K562 (cell line): ENCODE results near the gene ARHGAP22. TPM values are rescaled to one million over a fixed set of nuclear protein-coding genes. Genes with fewer than 3 reads are reported as not detected.

Source experiments
- ATAC-seq: fragments of 200-7000 bp; cut with Tn5 transposase; 3 replicates; pipeline ENCODE4 v1.9.1; 2020; ENCODE audit warnings: moderate library complexity
- BruUV-seq: library from RNA; stranded (reverse); fragments of 400-500 nt; replicated peaks from 2 replicates; lab custom pipeline; 2021; lab: Mats Ljungman, UMichigan
- CTCF ChIA-PET: fragments of 300-600 bp; formaldehyde crosslinking; extraction: SDS; loops from one replicate; lab custom pipeline; 2021; ENCODE audit warnings: low intra/inter-chr PET ratio; lab: Yijun Ruan, JAX
- POLR2A ChIA-PET: fragments of 300-600, 350-650 bp; sonication (Branson Sonifier 250); formaldehyde crosslinking; extraction: SDS; loops from one replicate; lab custom pipeline; 2021; ENCODE audit warnings: antibody characterized with exemption, inconsistent platforms; lab: Yijun Ruan, JAX
- DNase-seq, 4 experiments: peaks; one replicate each; pipeline versions ENCODE4 v3.0.0 to v3.0.0-alpha.2; 2011 to 2018; ENCODE audit warnings: low spot score in 3 of 4, mixed read lengths in 3 of 4; ENCODE audit errors: extremely low read depth in 1 of 4
- FAIRE-seq: peaks from 2 replicates; lab custom pipeline; 2011; peaks lifted over from hg19 to GRCh38; lab: Jason Lieb, UNC
- H2AFZ ChIP-seq: 2 replicates; pipeline ENCODE4 v1.6.0; 2011; ENCODE audit warnings: low read depth, low read length, control low read depth, inconsistent platforms
- H3K27ac ChIP-seq: fragments of 200-600 bp; 3 replicates; pipeline ENCODE4 v1.8.0; 2011; ENCODE audit warnings: low read depth, mild to moderate bottlenecking, control low read depth, inconsistent platforms, low read length, moderate library complexity, mixed read lengths; ENCODE audit errors: extremely low read depth
- H3K27me3 ChIP-seq, 2 experiments: fragments of 300-600 bp in 1 of 2; 2 replicates in 1 of 2; 3 replicates in 1 of 2; pipeline versions ENCODE4 v1.6.0 to v1.8.0; 2011; ENCODE audit warnings: inconsistent platforms in 2 of 2, low read length in 2 of 2, mild to moderate bottlenecking in 1 of 2, mixed read lengths in 1 of 2, moderate library complexity in 1 of 2; ENCODE audit not compliant: control insufficient read depth in 2 of 2, insufficient read depth in 2 of 2
- H3K36me3 ChIP-seq: fragments of 300-600 bp; 3 replicates; pipeline ENCODE4 v1.8.0; 2011; ENCODE audit warnings: mild to moderate bottlenecking, low read length, inconsistent platforms; ENCODE audit not compliant: control insufficient read depth, insufficient read depth
- H3K4me1 ChIP-seq, 2 experiments: fragments of 200-600 bp in 1 of 2; replicated peaks in 1 of 2; 2 replicates in 1 of 2; 3 replicates in 1 of 2; pipeline versions ENCODE4 v1.5.1 to v1.8.0; 2011; ENCODE audit warnings: inconsistent platforms in 2 of 2, low read length in 2 of 2, mild to moderate bottlenecking in 1 of 2, mixed read lengths in 1 of 2, moderate library complexity in 1 of 2; ENCODE audit not compliant: control insufficient read depth in 2 of 2, insufficient read depth in 2 of 2
- H3K4me2 ChIP-seq: 2 replicates; pipeline ENCODE4 v1.6.1; 2011; ENCODE audit warnings: low read length, control low read depth, inconsistent platforms, mixed read lengths; ENCODE audit not compliant: insufficient read depth
- H3K4me3 ChIP-seq: fragments of 200-600 bp; sonication (generic), shearing (Covaris generic); 2 replicates; pipeline ENCODE4 v1.5.1; 2016; ENCODE audit warnings: control low read depth, inconsistent platforms
- H3K79me2 ChIP-seq: fragments of 200-600 bp; 3 replicates; pipeline ENCODE4 v1.8.0; 2011; ENCODE audit warnings: low read length, inconsistent platforms; ENCODE audit not compliant: control insufficient read depth, insufficient read depth
- H3K9ac ChIP-seq, 2 experiments: 2 replicates each; pipeline versions ENCODE4 v1.6.0 to v1.6.1; 2011; ENCODE audit warnings: low read depth in 2 of 2, low read length in 2 of 2, control low read depth in 1 of 2, inconsistent platforms in 1 of 2, mild to moderate bottlenecking in 1 of 2, mixed read lengths in 1 of 2; ENCODE audit not compliant: insufficient read depth in 1 of 2
- H3K9me1 ChIP-seq: one replicate; pipeline ENCODE4 v1.6.0; 2011; ENCODE audit warnings: inconsistent platforms, mild to moderate bottlenecking, low read length, moderate library complexity; ENCODE audit not compliant: control insufficient read depth, insufficient read depth
- H3K9me3 ChIP-seq: replicated peaks from 2 replicates; pipeline ENCODE4 v1.5.1; 2011; ENCODE audit warnings: low read depth, low read length, inconsistent platforms; ENCODE audit not compliant: control insufficient read depth, insufficient read depth
- H4K20me1 ChIP-seq: replicated peaks from 2 replicates; pipeline ENCODE4 v1.6.1; 2011; ENCODE audit warnings: low read length, inconsistent platforms, mixed read lengths; ENCODE audit not compliant: control insufficient read depth, insufficient read depth
- CTBP1 ChIP-seq: fragments of 450-650 bp; IDR thresholded peaks from 2 replicates; pipeline ENCODE4 v1.6.1; 2016; ENCODE audit warnings: borderline replicate concordance
- GABPB2 ChIP-seq: fragments of 250-450 bp; sonication (Bioruptor Pico); conservative IDR thresholded peaks from 2 replicates; pipeline ENCODE4 v1.5.1; 2021; ENCODE audit warnings: mild to moderate bottlenecking
- PHF21A ChIP-seq: fragments of 450-650 bp; IDR thresholded peaks from 2 replicates; pipeline ENCODE4 v1.6.1; 2017; ENCODE audit warnings: low read depth, borderline replicate concordance
- ZBTB1 ChIP-seq: sonication (generic); formaldehyde crosslinking; IDR thresholded peaks from 2 replicates; pipeline ENCODE4 v1.8.1; 2023; ENCODE audit warnings: missing genetic modification reagents, low read depth, mild to moderate bottlenecking, borderline replicate concordance
- ZNF143 ChIP-seq: sonication (generic); formaldehyde crosslinking; IDR thresholded peaks from 2 replicates; pipeline ENCODE4 v1.9.0; 2022; ENCODE audit warnings: mild to moderate bottlenecking, missing genetic modification reagents
- ZNF444 ChIP-seq: fragments of 250-450 bp; sonication (Bioruptor Pico); IDR thresholded peaks from 2 replicates; pipeline ENCODE4 v1.4.0; 2020; ENCODE audit warnings: mild to moderate bottlenecking, moderate library complexity
- WGBS: fragments of 100-300 bp; shearing (Covaris generic); methylation state at CpG from one replicate; pipeline ENCODE4 v1.1.6; 2016; ENCODE audit warnings: low coverage, mixed read lengths; ENCODE audit not compliant: insufficient coverage; ENCODE audit errors: missing lambda C conversion rate; 5-methylcytosine and 5-hydroxymethylcytosine counted together
- in situ Hi-C: fragments of 300-500 bp; cut with MboI; formaldehyde crosslinking; loops from 4 replicates; pipeline ENCODE4 v1.15.0; 2018; ENCODE audit warnings: inconsistent platforms, mixed read lengths
- intact Hi-C: fragments of 100-400 bp; cut with micrococcal nuclease; formaldehyde crosslinking; loops from 2 replicates; pipeline ENCODE4 v1.14.2; 2022
- polyA plus RNA-seq, 8 experiments: library from polyadenylated mRNA; depleted of rRNA in 4 of 8; stranded (reverse) in 5 of 8; unstranded in 3 of 8; fragments of >200 nt; fragmentation: Nextera tagmentation in 2 of 8; fragmentation: Illumina TruSeq in 1 of 8; extraction: Ambion mirVana in 2 of 8; extraction: Trizol in 1 of 8; gene quantifications; 2 replicates each; pipeline versions ENCODE4 v1.2.1 to v1.2.3, GENCODE V29; 2011 to 2014; ENCODE audit warnings: inconsistent platforms in 1 of 8, missing spikeins in 1 of 8
- total RNA-seq, 7 experiments: library from RNA; depleted of rRNA in 6 of 7; stranded (reverse); fragments of >200 nt in 6 of 7; fragmentation: Illumina TruSeq in 2 of 7; extraction: Trizol in 2 of 7; gene quantifications; 2 replicates each; pipeline versions ENCODE4 v1.2.1 to v1.2.3, GENCODE V29; 2011 to 2021; ENCODE audit warnings: low replicate concordance in 1 of 7
- TF ChIP-seq, protein P1 (sequence below): fragments of 250-450 bp; sonication (Bioruptor Pico); IDR thresholded peaks from 2 replicates; pipeline ENCODE4 v1.9.0; 2021; ENCODE audit warnings: mild to moderate bottlenecking, inconsistent platforms
- TF ChIP-seq, protein P2 (sequence below): fragments of 450-650 bp; formaldehyde crosslinking; IDR thresholded peaks from 2 replicates; pipeline ENCODE4 v1.4.0; 2022; ENCODE audit warnings: missing genetic modification characterization
- TF ChIP-seq, protein P3 (sequence below): fragments of 250-450 bp; sonication (Bioruptor Pico); IDR thresholded peaks from 2 replicates; pipeline ENCODE4 v1.4.0; 2020
- TF ChIP-seq, protein P4 (sequence below), 2 experiments: fragments of 150-350 bp in 1 of 2; IDR thresholded peaks; 2 replicates each; pipeline ENCODE4 v1.6.1; 2012 to 2016; ENCODE audit warnings: low read depth in 2 of 2, low read length in 2 of 2, mild to moderate bottlenecking in 1 of 2, moderate library complexity in 1 of 2

The ARHGAP22 gene
- total and polyA plus RNA-seq, 9 of the 15 experiments (the other 6 are each of a cell fraction or from before 2014, with no cell fraction given) = 1.3 to 28.1 (median 12.7) TPM

DNA sequence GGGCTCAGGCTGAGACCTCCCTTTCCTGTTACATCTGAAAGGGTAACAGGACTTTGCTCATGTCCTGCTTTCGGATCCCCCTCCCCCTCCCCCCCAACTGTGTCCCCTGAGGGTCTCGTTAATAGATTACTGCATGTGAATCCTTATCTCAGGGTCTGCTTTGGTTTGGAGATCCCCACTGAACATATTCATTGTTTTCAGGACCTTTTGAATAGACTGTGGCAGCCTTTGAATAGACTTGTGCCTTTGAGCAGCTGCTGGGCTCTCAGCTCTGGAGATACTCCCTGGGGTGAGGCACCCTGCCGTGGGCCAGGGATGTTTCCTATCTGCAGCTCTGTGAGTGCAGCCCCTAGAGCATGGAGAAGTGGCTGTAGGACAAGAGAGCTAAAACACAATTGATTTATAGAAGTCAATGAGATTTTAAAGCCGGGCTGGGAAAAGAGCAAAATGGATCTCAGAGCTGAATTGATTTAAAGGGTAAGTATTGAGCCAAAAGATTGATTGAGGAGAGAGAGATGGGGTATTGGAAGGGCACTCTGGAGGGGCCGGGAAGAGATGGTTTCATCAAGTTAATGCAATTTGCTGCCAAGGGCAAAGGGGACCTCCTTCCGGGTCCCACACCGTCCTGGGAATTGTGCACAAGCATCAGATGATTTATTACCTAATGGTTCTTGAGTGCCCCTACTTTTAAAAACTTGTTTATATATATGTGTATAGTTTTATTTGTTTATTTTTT, 9.9 kb downstream of the ARHGAP22 start (continued):
- TF ChIP-seq, protein P1, sequence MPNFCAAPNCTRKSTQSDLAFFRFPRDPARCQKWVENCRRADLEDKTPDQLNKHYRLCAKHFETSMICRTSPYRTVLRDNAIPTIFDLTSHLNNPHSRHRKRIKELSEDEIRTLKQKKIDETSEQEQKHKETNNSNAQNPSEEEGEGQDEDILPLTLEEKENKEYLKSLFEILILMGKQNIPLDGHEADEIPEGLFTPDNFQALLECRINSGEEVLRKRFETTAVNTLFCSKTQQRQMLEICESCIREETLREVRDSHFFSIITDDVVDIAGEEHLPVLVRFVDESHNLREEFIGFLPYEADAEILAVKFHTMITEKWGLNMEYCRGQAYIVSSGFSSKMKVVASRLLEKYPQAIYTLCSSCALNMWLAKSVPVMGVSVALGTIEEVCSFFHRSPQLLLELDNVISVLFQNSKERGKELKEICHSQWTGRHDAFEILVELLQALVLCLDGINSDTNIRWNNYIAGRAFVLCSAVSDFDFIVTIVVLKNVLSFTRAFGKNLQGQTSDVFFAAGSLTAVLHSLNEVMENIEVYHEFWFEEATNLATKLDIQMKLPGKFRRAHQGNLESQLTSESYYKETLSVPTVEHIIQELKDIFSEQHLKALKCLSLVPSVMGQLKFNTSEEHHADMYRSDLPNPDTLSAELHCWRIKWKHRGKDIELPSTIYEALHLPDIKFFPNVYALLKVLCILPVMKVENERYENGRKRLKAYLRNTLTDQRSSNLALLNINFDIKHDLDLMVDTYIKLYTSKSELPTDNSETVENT = no peak
- no peak for TF ChIP-seq ZNF444 (CRISPR knock-in tag)
- TF ChIP-seq GABPB2 (CRISPR knock-in tag) = no peak

DNA sequence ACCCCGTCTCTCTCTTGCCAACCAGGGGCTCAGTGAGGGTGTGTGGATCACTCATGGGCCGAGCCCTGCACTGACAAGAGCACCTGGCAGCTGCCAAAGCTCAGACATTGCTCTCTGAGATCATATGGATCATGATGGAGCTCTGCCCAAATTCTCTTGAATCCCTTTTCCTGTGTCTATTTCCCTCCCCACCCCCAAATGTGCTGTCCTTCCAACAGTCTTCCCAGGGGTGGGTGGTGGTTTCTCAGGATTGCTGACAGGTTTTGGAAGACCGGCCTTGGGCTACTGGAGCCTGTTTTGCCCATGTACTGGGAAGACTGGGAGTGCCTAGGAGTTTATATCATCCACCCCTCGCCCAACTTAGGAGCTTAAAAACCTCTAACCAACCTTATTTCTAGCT, 10.5 kb downstream of the ARHGAP22 start:
- WGBS = 3% methylated on average over 4 of the region's 4 CpGs
- in situ Hi-C loops (no loop called here), intact Hi-C loops (no loop called here)
- no peak overlapping the region for H3K4me3 ChIP-seq
- no peaks in the 10 kb centered on the region for H3K9me1 ChIP-seq
- no peaks in the 10 kb centered on the region for H3K36me3 ChIP-seq
- H4K20me1 ChIP-seq = peaks cover 5% of the 10 kb centered on the region
- peaks cover 49 to 65% of the 10 kb centered on the region in 2 experiments for H3K27me3 ChIP-seq
- H3K4me1 ChIP-seq = no peaks in the 10 kb centered on the region
- no peaks in the 10 kb centered on the region for H3K79me2 ChIP-seq
- H3K27ac ChIP-seq = no peak overlapping the region
- ATAC-seq (no peak), FAIRE-seq (no peak), DNase-seq (no peak)
- CTCF ChIA-PET = no interaction called here
- no peaks in the 10 kb centered on the region for H3K9me3 ChIP-seq
- no TSS peak for BruUV-seq
- H3K9ac ChIP-seq = no peak overlapping the region
- H2AFZ ChIP-seq = no peak overlapping the region
- H3K4me2 ChIP-seq = no peak overlapping the region
- POLR2A ChIA-PET = interaction anchor here (0.6 to 2.6 kb wide), 3 partner anchors 10 to 79 kb away, joined by 3 to 6 read pairs (median 4); no protein-coding TSS in a partner anchor
- TF ChIP-seq PHF21A = no peak
- no peak for TF ChIP-seq ZBTB1 (CRISPR knock-in tag)
- no peak for TF ChIP-seq ZNF143 (CRISPR knock-in tag)
- TF ChIP-seq, protein P2, sequence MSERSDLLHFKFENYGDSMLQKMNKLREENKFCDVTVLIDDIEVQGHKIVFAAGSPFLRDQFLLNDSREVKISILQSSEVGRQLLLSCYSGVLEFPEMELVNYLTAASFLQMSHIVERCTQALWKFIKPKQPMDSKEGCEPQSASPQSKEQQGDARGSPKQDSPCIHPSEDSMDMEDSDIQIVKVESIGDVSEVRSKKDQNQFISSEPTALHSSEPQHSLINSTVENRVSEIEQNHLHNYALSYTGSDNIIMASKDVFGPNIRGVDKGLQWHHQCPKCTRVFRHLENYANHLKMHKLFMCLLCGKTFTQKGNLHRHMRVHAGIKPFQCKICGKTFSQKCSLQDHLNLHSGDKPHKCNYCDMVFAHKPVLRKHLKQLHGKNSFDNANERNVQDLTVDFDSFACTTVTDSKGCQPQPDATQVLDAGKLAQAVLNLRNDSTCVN (CRISPR knock-in tag) = no peak
- TF ChIP-seq, protein P3, sequence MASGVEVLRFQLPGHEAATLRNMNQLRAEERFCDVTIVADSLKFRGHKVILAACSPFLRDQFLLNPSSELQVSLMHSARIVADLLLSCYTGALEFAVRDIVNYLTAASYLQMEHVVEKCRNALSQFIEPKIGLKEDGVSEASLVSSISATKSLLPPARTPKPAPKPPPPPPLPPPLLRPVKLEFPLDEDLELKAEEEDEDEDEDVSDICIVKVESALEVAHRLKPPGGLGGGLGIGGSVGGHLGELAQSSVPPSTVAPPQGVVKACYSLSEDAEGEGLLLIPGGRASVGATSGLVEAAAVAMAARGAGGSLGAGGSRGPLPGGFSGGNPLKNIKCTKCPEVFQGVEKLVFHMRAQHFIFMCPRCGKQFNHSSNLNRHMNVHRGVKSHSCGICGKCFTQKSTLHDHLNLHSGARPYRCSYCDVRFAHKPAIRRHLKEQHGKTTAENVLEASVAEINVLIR (CRISPR knock-in tag) = no peak
- TF ChIP-seq, protein P4, sequence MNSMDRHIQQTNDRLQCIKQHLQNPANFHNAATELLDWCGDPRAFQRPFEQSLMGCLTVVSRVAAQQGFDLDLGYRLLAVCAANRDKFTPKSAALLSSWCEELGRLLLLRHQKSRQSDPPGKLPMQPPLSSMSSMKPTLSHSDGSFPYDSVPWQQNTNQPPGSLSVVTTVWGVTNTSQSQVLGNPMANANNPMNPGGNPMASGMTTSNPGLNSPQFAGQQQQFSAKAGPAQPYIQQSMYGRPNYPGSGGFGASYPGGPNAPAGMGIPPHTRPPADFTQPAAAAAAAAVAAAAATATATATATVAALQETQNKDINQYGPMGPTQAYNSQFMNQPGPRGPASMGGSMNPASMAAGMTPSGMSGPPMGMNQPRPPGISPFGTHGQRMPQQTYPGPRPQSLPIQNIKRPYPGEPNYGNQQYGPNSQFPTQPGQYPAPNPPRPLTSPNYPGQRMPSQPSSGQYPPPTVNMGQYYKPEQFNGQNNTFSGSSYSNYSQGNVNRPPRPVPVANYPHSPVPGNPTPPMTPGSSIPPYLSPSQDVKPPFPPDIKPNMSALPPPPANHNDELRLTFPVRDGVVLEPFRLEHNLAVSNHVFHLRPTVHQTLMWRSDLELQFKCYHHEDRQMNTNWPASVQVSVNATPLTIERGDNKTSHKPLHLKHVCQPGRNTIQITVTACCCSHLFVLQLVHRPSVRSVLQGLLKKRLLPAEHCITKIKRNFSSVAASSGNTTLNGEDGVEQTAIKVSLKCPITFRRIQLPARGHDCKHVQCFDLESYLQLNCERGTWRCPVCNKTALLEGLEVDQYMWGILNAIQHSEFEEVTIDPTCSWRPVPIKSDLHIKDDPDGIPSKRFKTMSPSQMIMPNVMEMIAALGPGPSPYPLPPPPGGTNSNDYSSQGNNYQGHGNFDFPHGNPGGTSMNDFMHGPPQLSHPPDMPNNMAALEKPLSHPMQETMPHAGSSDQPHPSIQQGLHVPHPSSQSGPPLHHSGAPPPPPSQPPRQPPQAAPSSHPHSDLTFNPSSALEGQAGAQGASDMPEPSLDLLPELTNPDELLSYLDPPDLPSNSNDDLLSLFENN (IDR thresholded peaks at IDR 0.05; ENCODE audit: low read depth in 2 of 2, low read length in 2 of 2) = no peak
- TF ChIP-seq CTBP1 = no peak
